8988T (cell line): Measurements from ENCODE around the gene FCRL6.

ENCODE experiments used
- DNase-seq: peaks from one replicate; pipeline ENCODE4 v3.0.0; 2011

The FCRL6 gene

DNA sequence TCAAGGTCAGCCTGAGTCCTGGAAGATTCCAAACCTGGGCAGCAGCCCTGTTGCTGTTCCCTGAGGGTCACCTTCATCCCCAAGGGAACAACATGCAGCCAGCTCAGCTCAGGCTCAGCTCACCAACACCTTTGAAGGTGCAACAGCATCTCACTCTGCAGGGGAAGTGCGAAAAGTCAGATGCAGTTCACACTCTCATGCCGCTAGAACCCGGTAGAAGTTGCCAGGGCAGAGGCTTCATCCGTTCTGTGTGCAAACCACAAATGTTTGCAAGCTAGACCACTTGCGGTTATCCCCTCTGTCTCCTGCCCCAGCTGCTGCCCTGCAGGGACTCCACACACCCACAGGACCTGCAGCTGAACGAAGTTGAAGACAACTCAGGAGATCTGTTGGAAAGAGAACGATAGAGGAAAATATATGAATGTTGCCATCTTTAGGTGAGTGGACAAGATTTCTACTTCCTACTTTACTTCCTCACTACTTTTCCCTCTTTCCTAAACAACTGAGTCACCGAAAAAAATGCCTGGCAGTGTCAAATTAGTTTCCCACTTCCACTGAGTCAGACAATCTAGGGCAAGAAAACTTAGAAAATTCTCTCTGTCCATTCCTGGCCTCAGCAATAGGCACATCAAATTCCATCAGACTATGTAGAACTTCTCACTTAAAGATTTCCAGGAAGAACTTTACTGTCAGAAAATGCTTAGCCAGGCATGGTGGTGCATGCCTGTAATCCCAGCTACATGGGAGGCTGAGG is 1.8 kb upstream of the FCRL6 start:
- no peak for DNase-seq

DNA sequence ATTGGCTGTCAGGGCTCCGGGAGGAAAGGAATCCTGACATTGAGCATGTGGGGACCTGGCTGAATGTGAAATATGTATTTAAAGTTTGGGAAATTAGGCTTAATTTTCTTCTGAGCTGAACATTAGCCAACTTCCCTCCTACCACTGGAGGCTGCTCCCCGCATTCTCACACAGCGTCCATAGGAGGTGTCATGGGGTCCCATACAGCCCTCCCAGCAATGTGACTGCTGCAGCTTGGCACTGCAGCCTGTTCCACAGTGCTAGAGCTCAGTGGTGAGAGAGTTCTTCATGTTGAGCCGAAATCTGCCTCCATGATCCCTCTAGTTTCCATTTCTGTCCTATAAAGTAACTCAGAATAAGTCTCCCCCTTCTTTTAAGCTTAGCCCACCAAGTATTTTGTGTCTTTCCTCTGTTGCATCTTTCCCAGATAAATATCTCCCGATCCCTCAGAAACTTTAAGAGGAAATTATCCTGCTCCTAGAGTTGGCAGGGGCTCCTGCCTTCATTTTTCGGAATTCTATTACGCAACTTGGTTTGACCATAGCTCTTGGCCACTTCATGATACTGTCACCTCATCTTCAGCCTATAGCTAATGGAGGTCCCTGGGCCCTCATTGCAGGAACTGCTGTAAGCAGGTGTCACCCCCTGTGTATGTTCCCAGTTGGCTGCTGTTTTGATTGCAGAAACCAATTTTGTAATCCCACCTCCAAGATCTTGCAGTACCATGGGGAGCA is 2.0 kb downstream of the FCRL6 start:
- no peak for DNase-seq

GRCh38 chr1:159804924-159805323 is 2.8 kb downstream of the FCRL6 start:
- no peak for DNase-seq

GRCh38 chr1:159815926-159816325 is 13.8 kb downstream of the FCRL6 start:
- DNase-seq, result no peak

GRCh38 chr1:159817276-159818041 is 15.3 kb downstream of the FCRL6 start:
- DNase-seq, result no peak

DNA sequence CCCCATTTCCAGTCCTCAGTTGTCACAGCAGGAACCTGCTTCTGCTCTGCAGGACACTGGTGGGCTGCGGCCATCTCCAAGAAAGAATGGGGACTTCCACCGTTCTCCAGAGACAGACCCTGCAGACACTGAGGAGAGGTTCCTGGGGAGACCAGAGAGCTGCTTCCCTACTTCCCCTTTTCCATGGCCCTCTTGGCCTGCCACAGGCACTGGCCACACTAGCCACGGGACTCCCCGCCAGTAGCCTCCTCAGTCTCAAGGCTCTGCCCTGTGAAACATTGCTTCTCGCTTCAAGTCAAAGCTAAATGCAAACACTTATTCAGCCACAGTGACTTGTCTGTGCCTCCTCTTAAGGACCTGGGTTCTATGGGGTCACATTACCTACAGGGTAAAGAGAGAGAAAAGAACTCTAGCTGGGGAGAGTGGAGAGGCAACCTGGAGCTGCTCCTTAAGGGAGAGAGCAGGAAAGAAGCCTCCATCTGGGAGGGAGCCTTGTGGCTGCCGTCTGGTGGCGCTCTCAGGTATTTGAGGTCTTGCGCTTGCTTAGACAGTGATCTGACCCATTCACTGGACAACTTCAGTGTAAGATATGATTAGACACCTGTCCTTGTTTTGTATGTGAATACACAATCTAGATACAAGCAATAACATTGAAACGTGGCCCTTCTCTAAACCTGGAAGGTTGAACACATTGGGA is 19.2 kb downstream of the FCRL6 start:
- DNase-seq, result peak; percentile 34

GRCh38 chr1:159823406-159823805 is 21.2 kb downstream of the FCRL6 start:
- DNase-seq, result no peak

- DNase-seq, result no peak
Observed at GRCh38 chr1:159825564-159825963, 23.4 kb downstream of the FCRL6 start.

DNA sequence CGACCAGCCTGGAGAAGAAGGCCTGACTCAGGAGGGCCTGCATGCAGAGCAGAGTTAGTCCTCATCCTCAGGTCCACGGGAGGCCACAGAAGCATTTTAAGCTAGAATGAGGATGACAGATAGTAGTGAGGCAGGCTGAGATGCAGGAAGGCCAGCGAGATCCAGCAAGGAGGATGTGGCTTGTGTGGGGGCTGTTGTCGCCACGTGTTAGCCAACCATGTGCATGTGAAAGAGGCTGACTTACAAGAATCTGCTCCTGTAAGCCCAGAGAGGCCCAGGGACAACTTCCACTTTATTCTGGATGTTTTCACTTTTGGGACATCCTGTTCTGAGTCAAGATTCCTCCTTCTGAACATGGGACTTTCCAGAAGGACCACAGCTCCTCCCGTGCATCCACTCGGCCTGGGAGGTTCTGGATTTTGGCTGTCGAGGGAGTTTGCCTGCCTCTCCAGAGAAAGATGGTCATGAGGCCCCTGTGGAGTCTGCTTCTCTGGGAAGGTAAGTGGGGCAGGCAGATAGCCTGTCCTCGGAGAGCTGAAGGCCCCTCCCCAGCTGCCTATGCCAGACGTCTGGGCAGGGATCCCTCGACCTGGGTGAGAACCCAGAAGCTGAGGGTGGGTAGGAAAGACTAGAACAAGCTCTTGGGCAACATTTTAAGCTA is 24.4 kb downstream of the FCRL6 start, which contains the start of gene SLAMF8:
SLAMF8 (plus strand) TSS at position 433 of the 661 bp plus-strand sequence; CDS start at position 459, 26 bp downstream.
- no peak for DNase-seq

DNA sequence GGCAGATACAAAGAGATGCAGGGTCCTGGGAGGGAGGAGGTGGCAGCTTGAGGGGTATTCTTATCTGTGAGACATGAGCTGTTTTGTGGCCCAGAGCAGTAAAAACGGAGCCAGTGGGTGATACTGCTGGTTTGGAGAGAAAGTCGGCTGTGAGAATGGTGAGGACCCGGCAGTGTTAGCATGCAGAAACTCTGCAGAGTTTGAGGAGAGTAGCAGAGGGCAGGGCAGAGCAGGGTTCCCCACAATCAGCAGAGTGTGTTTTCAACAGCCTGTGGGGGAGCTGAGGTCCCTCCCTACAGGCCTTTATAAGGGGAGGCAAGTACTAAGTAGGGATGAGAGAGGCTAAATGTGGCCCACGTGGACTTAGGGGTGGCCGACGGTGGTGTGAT is 24.9 kb downstream of the FCRL6 start:
- DNase-seq, result no peak

DNA sequence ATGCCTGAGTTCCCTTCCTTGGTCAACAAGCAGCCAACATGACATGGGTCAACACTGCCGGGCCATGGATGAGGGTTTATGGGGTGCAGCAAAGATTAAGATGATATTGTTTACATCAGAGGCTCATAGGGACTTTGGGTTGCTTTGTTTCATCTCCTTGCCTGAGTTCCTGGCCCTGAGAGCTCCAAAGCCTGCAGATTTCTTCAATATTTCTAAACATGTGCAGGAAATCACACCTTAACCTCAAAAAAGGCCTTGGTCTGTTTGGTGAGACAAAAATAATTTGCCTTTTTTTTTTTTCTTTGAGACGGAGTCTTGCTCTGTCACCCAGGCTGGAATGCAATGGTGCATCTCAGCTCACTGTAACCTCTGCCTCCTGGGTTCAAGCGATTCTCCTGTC is 25.4 kb downstream of the FCRL6 start:
- no peak for DNase-seq

DNA sequence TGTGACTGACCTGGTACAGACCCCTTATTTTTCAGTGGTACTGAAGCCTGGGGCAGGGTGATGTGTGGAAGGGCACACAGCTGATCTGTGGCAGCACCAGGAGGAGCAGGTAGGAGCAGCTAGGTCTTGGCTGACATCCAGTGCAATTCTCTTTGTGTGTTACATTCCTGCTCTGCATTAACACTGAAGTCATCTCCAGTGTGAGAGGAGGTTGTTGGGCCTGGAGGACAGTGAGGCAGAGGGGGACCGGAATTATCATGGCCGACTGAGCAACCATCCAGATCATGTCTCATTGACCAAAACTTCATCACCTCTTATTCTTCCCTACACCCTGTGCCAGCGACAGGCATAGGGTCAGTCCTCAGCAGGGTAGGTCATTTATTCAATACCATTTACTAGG is 26.0 kb downstream of the FCRL6 start:
- DNase-seq, result no peak

- no peak for DNase-seq
Observed at GRCh38 chr1:159828581-159829272, 26.6 kb downstream of the FCRL6 start.

- DNase-seq, result peak; percentile 40
Observed at GRCh38 chr1:159829273-159829634, 27.1 kb downstream of the FCRL6 start.

- no peak for DNase-seq
Observed at GRCh38 chr1:159829822-159830465, 27.8 kb downstream of the FCRL6 start.

DNA sequence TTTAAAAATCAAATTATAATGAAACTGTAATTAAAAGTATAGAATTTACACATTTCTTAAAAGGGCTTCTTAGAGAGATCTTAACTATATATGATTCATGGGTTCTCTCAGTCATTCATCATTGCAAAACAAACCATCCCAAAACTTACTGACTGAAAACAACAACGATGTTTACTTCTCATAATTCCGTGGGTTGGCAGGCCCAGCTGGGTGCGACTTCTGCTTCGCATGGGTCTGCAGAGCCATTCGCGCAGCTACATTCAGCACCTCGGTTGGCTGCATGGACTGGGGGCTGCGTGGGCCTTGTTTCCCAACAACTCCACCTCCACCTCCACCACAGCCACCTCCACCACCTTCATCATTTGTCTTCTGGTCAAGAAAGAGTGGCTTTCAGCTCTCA is 28.6 kb downstream of the FCRL6 start:
- DNase-seq, result no peak

- DNase-seq, result no peak
Observed at GRCh38 chr1:159831412-159832141, 29.4 kb downstream of the FCRL6 start.

DNA sequence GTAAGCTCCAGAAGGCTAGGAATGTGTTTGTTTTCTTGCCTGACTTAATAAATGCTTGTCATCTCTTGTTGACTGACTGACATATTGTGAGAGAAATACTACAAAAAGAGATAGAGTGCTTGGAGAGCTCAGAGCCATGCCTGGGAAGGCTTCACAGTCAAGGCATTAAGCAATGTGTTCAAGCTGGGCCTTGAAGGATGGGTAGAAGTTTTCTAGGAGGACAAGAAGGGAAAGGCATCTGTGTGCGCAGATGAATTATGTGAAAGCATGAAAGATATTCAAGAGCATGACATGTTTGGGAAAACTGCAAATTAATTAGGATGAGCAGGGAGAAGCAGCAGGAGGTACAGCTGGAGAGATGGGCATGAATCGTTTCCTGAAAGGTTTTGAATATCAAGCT is 30.1 kb downstream of the FCRL6 start:
- no peak for DNase-seq

DNA sequence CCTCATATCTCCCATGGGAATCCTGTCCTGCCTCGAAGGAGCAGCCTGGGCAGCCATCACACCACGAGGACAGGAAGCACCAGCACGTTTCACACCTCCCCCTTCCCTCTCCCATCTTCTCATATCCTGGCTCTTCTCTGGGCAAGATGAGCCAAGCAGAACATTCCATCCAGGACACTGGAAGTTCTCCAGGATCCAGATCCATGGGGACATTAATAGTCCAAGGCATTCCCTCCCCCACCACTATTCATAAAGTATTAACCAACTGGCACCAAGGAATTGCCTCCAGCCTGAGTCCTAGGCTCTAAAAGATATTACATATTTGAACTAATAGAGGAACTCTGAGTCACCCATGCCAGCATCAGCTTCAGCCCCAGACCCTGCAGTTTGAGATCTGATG is 33.2 kb downstream of the FCRL6 start:
- no peak for DNase-seq

- no peak for DNase-seq
Observed at GRCh38 chr1:159835862-159836525, 33.8 kb downstream of the FCRL6 start.
